NCI-H460 (cell line): ENCODE results near the gene MYBPHL. TPM values are rescaled to one million over a fixed set of nuclear protein-coding genes. Genes with fewer than 3 reads are reported as not detected.

ENCODE experiments used
- DNase-seq: peaks from one replicate; pipeline ENCODE4 v3.0.0-alpha.2; 2016; ENCODE audit warnings: low read depth; ENCODE audit errors: extremely low read depth
- total RNA-seq: library from RNA; depleted of rRNA; stranded (reverse); fragments of >200 nt; shearing (Covaris generic); gene quantifications from 2 replicates; pipeline ENCODE4 v1.2.3, GENCODE V29; 2014

The MYBPHL gene
- total RNA-seq, 1 experiment from 2014 or later: not detected

DNA sequence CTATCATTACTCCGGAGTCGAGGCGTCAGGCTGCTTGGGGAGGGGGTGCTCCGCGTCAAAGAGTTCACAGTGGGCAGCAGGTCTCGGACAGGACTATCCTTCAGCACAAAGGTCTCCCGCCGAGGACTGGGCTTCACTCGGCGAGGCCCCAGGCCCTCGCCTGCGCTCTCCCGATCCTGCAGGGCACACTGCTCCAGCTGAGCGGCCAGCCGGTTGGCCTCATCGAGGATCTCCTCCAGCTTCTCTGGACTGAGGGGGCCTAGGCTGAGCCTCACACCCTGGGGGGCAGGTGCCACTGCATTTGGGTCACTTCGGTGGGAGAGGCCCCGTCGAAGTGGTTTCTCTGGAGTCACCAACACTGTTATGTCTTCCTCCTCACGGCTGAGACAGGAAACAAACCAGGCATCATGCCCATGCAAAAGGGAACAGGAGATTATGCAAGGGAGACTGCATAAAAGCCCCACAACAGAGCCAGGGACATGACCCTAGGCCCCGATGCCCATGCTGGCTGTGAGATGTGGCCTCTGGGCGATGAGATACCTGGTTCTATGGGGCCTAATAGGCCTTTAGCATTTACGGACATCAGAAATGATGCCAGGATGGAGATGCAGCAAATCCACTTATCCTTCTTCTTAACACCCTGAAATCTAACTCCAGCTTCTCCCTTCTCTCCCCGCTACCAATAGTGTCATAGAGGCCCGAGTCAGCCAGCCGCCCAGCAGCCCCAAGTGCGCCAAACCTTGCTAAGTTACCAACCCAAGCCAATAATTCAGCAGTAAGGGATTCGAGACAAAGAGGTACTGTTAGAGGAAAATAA lies 24.9 kb downstream of the MYBPHL start:
- DNase-seq: no peak

DNA sequence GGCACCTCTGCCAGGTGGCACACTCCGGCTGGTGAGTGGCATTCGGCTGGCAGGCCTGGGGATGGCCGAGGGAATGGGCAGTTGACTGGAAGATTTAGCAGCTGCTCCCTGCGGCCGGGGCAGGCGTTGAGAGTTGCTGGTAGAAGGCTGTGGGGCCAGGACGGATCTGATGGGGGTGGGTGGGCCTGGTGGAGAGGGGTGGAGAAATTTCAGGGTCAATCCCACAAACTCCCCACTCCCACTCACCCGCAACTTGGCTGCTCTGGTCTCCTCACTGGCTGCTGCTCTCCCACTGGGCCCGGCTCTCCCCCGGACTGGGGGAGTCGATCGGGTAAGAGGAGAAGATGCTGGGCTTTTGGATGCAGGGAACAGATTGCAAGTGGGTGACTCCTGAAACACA lies 25.9 kb downstream of the MYBPHL start:
- DNase-seq: no peak

GRCh38 chr1:109279615-109280278 lies 27.1 kb downstream of the MYBPHL start:
- no peak for DNase-seq

GRCh38 chr1:109277434-109278204 lies 29.2 kb downstream of the MYBPHL start:
- peak; percentile 56 for DNase-seq

GRCh38 chr1:109275706-109276345 lies 31.0 kb downstream of the MYBPHL start:
- no peak for DNase-seq

DNA sequence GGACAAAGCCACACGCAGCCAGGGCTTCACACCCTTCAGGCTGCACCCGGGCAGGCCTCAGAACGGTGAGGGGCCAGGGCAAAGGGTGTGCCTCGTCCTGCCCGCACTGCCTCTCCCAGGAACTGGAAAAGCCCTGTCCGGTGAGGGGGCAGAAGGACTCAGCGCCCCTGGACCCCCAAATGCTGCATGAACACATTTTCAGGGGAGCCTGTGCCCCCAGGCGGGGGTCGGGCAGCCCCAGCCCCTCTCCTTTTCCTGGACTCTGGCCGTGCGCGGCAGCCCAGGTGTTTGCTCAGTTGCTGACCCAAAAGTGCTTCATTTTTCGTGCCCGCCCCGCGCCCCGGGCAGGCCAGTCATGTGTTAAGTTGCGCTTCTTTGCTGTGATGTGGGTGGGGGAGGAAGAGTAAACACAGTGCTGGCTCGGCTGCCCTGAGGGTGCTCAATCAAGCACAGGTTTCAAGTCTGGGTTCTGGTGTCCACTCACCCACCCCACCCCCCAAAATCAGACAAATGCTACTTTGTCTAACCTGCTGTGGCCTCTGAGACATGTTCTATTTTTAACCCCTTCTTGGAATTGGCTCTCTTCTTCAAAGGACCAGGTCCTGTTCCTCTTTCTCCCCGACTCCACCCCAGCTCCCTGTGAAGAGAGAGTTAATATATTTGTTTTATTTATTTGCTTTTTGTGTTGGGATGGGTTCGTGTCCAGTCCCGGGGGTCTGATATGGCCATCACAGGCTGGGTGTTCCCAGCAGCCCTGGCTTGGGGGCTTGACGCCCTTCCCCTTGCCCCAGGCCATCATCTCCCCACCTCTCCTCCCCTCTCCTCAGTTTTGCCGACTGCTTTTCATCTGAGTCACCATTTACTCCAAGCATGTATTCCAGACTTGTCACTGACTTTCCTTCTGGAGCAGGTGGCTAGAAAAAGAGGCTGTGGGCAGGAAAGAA lies 32.0 kb downstream of the MYBPHL start:
- peak; percentile 50 for DNase-seq

DNA sequence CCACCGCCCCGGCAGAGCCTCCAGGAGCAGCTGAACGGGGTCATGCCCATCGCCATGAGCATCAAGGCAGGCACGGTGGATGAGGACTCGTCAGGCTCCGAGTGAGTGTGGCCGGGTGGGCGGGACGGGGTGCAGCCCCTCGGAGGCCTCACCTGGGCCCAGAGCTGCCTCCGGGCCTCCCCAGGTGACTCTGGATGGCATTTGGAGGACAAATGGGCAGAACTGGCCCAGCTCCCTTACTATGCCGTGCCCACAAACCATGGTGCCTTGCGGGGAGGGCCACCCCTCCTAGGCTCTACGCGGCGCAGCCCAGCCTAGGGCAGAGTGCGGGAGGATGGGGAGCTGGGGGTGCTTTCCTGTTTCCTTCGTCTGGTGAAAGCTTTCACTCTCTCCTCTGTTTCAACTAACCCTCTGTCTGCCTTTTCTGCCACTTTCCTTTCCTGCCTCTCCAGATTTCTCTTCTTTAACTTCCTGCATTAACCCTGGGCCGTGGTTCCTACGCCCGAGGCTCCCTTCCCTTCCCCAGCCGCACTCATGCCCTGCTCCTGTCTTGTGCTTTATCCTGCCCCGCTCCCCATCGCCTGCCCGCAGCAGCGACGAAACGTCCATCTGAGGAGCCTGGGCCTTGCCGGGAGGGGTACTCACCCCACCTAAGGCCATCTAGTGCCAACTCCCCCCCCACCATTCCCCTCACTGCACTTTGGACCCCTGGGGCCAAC lies 33.1 kb downstream of the MYBPHL start:
- DNase-seq: no peak

- no peak for DNase-seq
These were observed 33.8 kb downstream of the MYBPHL start for GRCh38 chr1:109272831-109273547.

GRCh38 chr1:109272021-109272799 lies 34.6 kb downstream of the MYBPHL start:
- DNase-seq: no peak

DNA sequence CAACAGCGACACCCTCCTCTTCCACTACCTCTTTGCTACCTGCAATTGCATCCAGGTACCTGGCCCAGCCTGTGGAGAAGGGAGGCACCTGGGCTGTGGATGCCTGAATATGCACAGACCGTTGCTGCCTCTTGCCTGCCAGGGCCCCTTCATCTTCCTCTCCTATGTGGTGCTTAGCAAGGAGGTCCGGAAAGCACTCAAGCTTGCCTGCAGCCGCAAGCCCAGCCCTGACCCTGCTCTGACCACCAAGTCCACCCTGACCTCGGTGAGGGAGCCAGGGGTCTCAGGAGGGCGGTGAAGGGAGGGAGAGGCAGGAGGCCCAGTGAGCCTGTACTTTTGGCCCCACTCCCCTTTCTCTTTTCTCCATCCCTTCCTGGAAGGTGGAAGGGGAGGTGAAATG lies 35.4 kb downstream of the MYBPHL start:
- no peak for DNase-seq

- no peak for DNase-seq
These were observed 36.0 kb downstream of the MYBPHL start for GRCh38 chr1:109270623-109271317.

- no peak for DNase-seq
These were observed 36.7 kb downstream of the MYBPHL start for GRCh38 chr1:109269981-109270622.

- no peak for DNase-seq
These were observed 37.4 kb downstream of the MYBPHL start for GRCh38 chr1:109269212-109269980.

DNA sequence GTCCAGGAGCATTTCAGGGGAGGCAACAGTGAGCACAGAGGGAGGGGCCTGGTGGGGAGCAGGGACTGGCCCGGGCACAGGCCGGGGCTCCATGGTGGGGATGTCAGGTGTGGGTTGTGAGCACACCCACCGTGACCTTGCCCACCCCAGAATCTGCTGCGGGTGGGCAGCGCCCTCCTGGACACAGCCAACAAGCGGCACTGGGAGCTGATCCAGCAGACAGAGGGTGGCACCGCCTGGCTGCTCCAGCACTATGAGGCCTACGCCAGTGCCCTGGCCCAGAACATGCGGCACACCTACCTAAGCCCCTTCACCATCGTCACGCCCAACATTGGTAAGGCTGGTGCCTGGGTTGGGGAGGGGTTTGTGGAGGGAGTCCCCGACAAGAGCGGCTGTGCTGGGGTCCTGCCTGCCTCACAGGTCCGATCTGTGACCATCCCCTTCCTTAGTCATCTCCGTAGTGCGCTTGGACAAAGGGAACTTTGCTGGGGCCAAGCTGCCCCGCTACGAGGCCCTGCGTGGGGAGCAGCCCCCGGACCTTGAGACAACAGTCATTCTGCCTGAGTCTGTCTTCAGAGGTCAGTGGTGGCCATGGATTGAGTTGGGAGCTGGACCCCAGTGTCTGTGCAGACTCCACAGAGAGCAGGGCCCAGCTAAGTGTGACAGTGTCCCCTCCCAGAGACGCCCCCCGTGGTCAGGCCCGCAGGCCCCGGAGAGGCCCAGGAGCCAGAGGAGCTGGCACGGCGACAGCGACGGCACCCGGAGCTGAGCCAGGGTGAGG lies 38.2 kb downstream of the MYBPHL start:
- no peak for DNase-seq

- no peak for DNase-seq
These were observed 39.0 kb downstream of the MYBPHL start for GRCh38 chr1:109267743-109268300.
